Thyroid gland (tissue), 4 donors: ENCODE data around the gene SNX10. TPM values are rescaled to one million over a fixed set of nuclear protein-coding genes. Genes with fewer than 3 reads are reported as not detected.
"Not testable (repeated sequence)": the region's sequence is repeated elsewhere in the genome, so short reads cannot be mapped to it uniquely, and the experiment has no call there.

Experiments used
- DNase-seq, 2 donors: peaks; one replicate each; pipeline ENCODE4 v3.0.0-alpha.2; 2019
- H3K27ac ChIP-seq, 3 donors: fragments of 200-600 bp; sonication (generic); 1 replicate in 2 of 3; 2 replicates in 1 of 3; pipeline ENCODE4 v1.5.1; 2016 to 2019; ENCODE audit warnings: mild to moderate bottlenecking in 1 of 3, moderate library complexity in 1 of 3
- H3K27me3 ChIP-seq: fragments of 200-600 bp; sonication (generic); one replicate; pipeline ENCODE4 v1.5.1; 2019
- H3K36me3 ChIP-seq, 2 donors: fragments of 200-600 bp; sonication (generic); one replicate each; pipeline ENCODE4 v1.5.1; 2016 to 2019
- H3K4me1 ChIP-seq, 2 donors: fragments of 200-600 bp; sonication (generic); one replicate each; pipeline ENCODE4 v1.5.1; 2017 to 2019
- H3K4me3 ChIP-seq, 3 donors: fragments of 200-600 bp; sonication (generic); replicated peaks in 1 of 3; 1 replicate in 2 of 3; 2 replicates in 1 of 3; pipeline ENCODE4 v1.5.1; 2016; ENCODE audit warnings: mild to moderate bottlenecking in 1 of 3
- H3K9me3 ChIP-seq: fragments of 200-600 bp; sonication (generic); one replicate; pipeline ENCODE4 v1.5.1; 2017
- CTCF ChIP-seq, 6 experiments: fragments of 200-600 bp in 3 of 6; fragments of 450-650 bp in 3 of 6; sonication (generic) in 3 of 6; IDR thresholded peaks; one replicate each; pipeline ENCODE4 v1.5.1; 2016 to 2019; ENCODE audit warnings: antibody characterized with exemption in 6 of 6, mild to moderate bottlenecking in 2 of 6, inconsistent platforms in 1 of 6, moderate library complexity in 1 of 6
- POLR2A ChIP-seq, 2 donors: fragments of 450-650 bp; IDR thresholded peaks; one replicate each; pipeline ENCODE4 v1.6.1; 2017; ENCODE audit warnings: antibody characterized with exemption in 2 of 2, mild to moderate bottlenecking in 2 of 2, moderate library complexity in 1 of 2
- WGBS, 2 donors: methylation state at CpG; one replicate each; pipeline ENCODE4 v1.1.5; 2017; 5-methylcytosine and 5-hydroxymethylcytosine counted together
- intact Hi-C: fragments of 100-400 bp; cut with DNase I; formaldehyde crosslinking; loops from one replicate; pipeline ENCODE4 v1.15.1; 2023
- total RNA-seq, 4 donors: library from RNA; depleted of rRNA; stranded (reverse); fragments of >200 nt; gene quantifications; one replicate each; pipeline ENCODE4 v1.2.3, GENCODE V29; 2016

Gene SNX10
- total RNA-seq, 4 donors from 2014 or later, result 1.8 to 5.0 (median 2.7) TPM

- H3K4me3 ChIP-seq, result no peak overlapping the region
- no peaks in the 10 kb centered on the region for H3K4me1 ChIP-seq
- H3K36me3 ChIP-seq, result no peaks in the 10 kb centered on the region
- intact Hi-C loops, result no loop called here
- no peaks in the 10 kb centered on the region for H3K27me3 ChIP-seq
- H3K27ac ChIP-seq, result no peak overlapping the region
- no peak for DNase-seq
- TF ChIP-seq POLR2A (IDR thresholded peaks at IDR 0.05) (no peak), CTCF (IDR thresholded peaks at IDR 0.05) (no peak)
- H3K9me3 ChIP-seq, result no peaks in the 10 kb centered on the region
These were observed 11.6 kb upstream of the SNX10 start for GRCh38 chr7:26280097-26280496.

- H3K27ac ChIP-seq, result no peak overlapping the region
- intact Hi-C loops, result no loop called here
These were observed 10.9 kb upstream of the SNX10 start for GRCh38 chr7:26280723-26281122.

GRCh38 chr7:26284477-26284876 lies 7.2 kb upstream of the SNX10 start:
- Histone ChIP-seq H3K4me1 (no peaks in the 10 kb centered on the region), H3K27me3 (no peaks in the 10 kb centered on the region), H3K27ac (no peak overlapping the region), H3K36me3 (no peaks in the 10 kb centered on the region), H3K9me3 (no peaks in the 10 kb centered on the region), H3K4me3 (no peak overlapping the region)
- 92 to 99% methylated on average over 3 of the region's 3 CpGs for WGBS, 2 donors
- no peak for DNase-seq
- TF ChIP-seq CTCF (IDR thresholded peaks at IDR 0.05) (no peak), POLR2A (IDR thresholded peaks at IDR 0.05) (no peak)
- intact Hi-C loops, result no loop called here

More at GRCh38 chr7:26280723-26281122, 10.9 kb upstream of the SNX10 start:
- no peak overlapping the region for H3K4me3 ChIP-seq
- H3K27me3 ChIP-seq, result no peaks in the 10 kb centered on the region
- 82 to 85% methylated on average over 4 of the region's 4 CpGs for WGBS, 2 donors
- TF ChIP-seq CTCF (IDR thresholded peaks at IDR 0.05) (no peak), POLR2A (IDR thresholded peaks at IDR 0.05) (no peak)
- no peak for DNase-seq
- H3K4me1 ChIP-seq, result no peaks in the 10 kb centered on the region
- no peaks in the 10 kb centered on the region for H3K9me3 ChIP-seq
- H3K36me3 ChIP-seq, result no peaks in the 10 kb centered on the region

- H3K27me3 ChIP-seq, result no peaks in the 10 kb centered on the region
- H3K4me3 ChIP-seq, result no peak overlapping the region
- WGBS, 2 donors, result 83 to 86% methylated on average over 5 of the region's 5 CpGs
- no peaks in the 10 kb centered on the region for H3K9me3 ChIP-seq
- intact Hi-C loops, result no loop called here
- DNase-seq, result no peak
- TF ChIP-seq CTCF (IDR thresholded peaks at IDR 0.05), result no peak
- no peak for TF ChIP-seq POLR2A (IDR thresholded peaks at IDR 0.05)
- no peaks in the 10 kb centered on the region for H3K36me3 ChIP-seq
- no peak overlapping the region for H3K27ac ChIP-seq
- no peaks in the 10 kb centered on the region for H3K4me1 ChIP-seq
These were observed 6.5 kb upstream of the SNX10 start for GRCh38 chr7:26284995-26285632.

GRCh38 chr7:26286157-26286556 lies 5.5 kb upstream of the SNX10 start:
- no peaks in the 10 kb centered on the region for H3K36me3 ChIP-seq
- H3K27me3 ChIP-seq, result no peaks in the 10 kb centered on the region
- no peak overlapping the region for H3K4me3 ChIP-seq
- no peak for DNase-seq
- no peaks in the 10 kb centered on the region for H3K4me1 ChIP-seq
- TF ChIP-seq POLR2A (IDR thresholded peaks at IDR 0.05), result no peak
- no peak for TF ChIP-seq CTCF (IDR thresholded peaks at IDR 0.05)
- no peak overlapping the region for H3K27ac ChIP-seq
- intact Hi-C loops, result no loop called here
- H3K9me3 ChIP-seq, result no peaks in the 10 kb centered on the region
- WGBS, 2 donors, result 90 to 92% methylated on average over 2 of the region's 2 CpGs

GRCh38 chr7:26288126-26288525 lies 3.5 kb upstream of the SNX10 start:
- H3K9me3 ChIP-seq, DNase-seq, intact Hi-C loops, H3K27me3 ChIP-seq, H3K36me3 ChIP-seq, H3K4me1 ChIP-seq, H3K27ac ChIP-seq, H3K4me3 ChIP-seq: not testable (repeated sequence)
- WGBS, 2 donors, result 75 to 79% methylated on average over 5 of the region's 5 CpGs
